HCT116 (cell line): ENCODE results near the gene FGF3. TPM values are rescaled to one million over a fixed set of nuclear protein-coding genes. Genes with fewer than 3 reads are reported as not detected.

Source experiments
- ATAC-seq: fragments of 200-7000 bp; cut with Tn5 transposase; 2 replicates; pipeline ENCODE4 v1.9.1; 2020; ENCODE audit warnings: mild to moderate bottlenecking, moderate library complexity
- BruUV-seq: library from RNA; stranded (reverse); fragments of 400-500 nt; replicated peaks from 2 replicates; lab custom pipeline; 2021; lab: Mats Ljungman, UMichigan
- CTCF ChIA-PET: fragments of 300-600 bp; sonication (Branson Sonifier 250); formaldehyde crosslinking; loops from one replicate; lab custom pipeline; 2021; ENCODE audit warnings: antibody characterized with exemption; lab: Charles Lee
- POLR2A ChIA-PET: fragments of 300-600, 350-600 bp; sonication (Branson Sonifier 250); formaldehyde crosslinking; loops from one replicate; lab custom pipeline; 2021; ENCODE audit warnings: antibody characterized with exemption; lab: Charles Lee
- RAD21 ChIA-PET, 2 experiments: fragments of 300-600 bp; sonication (Branson Sonifier 250); formaldehyde crosslinking; loops; one replicate each; lab custom pipeline; 2023; ENCODE audit warnings: low total read pairs in 2 of 2; ENCODE audit not compliant: uncharacterized antibody in 2 of 2, unreplicated experiment in 2 of 2, low non-redundant PET in 1 of 2; lab: Charles Lee
- DNase-seq: peaks from one replicate; pipeline ENCODE4 v3.0.0-alpha.2; 2010; ENCODE audit warnings: low read depth, low spot score
- H2AFZ ChIP-seq: fragments of 200-600 bp; shearing (Covaris generic), sonication (generic); 2 replicates; pipeline ENCODE4 v1.6.1; 2017; ENCODE audit warnings: low read depth, mixed run types, mixed read lengths, antibody characterized with exemption, low read length; ENCODE audit not compliant: poor library complexity, severe bottlenecking
- H3K27ac ChIP-seq: 2 replicates; pipeline ENCODE4 v1.5.1; 2012; ENCODE audit warnings: low read depth, low read length
- H3K27me3 ChIP-seq: fragments of 200-600 bp; sonication (generic); 2 replicates; pipeline ENCODE4 v1.6.1; 2016; ENCODE audit warnings: mixed run types, low read length, mixed read lengths; ENCODE audit not compliant: insufficient read depth
- H3K36me3 ChIP-seq, 2 experiments: fragments of 200-500 bp in 1 of 2; fragments of 200-600 bp in 1 of 2; sonication (Bioruptor generic) in 1 of 2; sonication (generic) in 1 of 2; 2 replicates each; pipeline versions ENCODE4 v1.5.1 to v1.6.1; 2014 to 2016; ENCODE audit warnings: low read length in 2 of 2, inconsistent platforms in 1 of 2, mixed read lengths in 1 of 2, mixed run types in 1 of 2; ENCODE audit not compliant: insufficient read depth in 2 of 2, control insufficient read depth in 1 of 2
- H3K4me1 ChIP-seq, 2 experiments: fragments of 200-600 bp in 1 of 2; sonication (generic) in 1 of 2; 2 replicates each; pipeline versions ENCODE4 v1.5.1 to v1.6.1; 2012 to 2017; ENCODE audit warnings: low read length in 2 of 2, inconsistent platforms in 1 of 2, mild to moderate bottlenecking in 1 of 2, mixed read lengths in 1 of 2, mixed run types in 1 of 2, moderate library complexity in 1 of 2; ENCODE audit not compliant: insufficient read depth in 2 of 2, control insufficient read depth in 1 of 2
- H3K4me2 ChIP-seq: fragments of 200-600 bp; sonication (generic); 2 replicates; pipeline ENCODE4 v1.6.1; 2017; ENCODE audit warnings: mixed run types, low read length, mixed read lengths
- H3K4me3 ChIP-seq, 2 experiments: fragments of 200-600 bp in 1 of 2; sonication (generic) in 1 of 2; replicated peaks in 1 of 2; 2 replicates each; pipeline ENCODE4 v1.5.1; 2011 to 2016; ENCODE audit warnings: low read length in 2 of 2, control low read depth in 1 of 2, low read depth in 1 of 2, mild to moderate bottlenecking in 1 of 2, mixed read lengths in 1 of 2, mixed run types in 1 of 2
- H3K79me2 ChIP-seq: fragments of 200-600 bp; sonication (generic); 2 replicates; pipeline ENCODE4 v1.6.1; 2017; ENCODE audit warnings: mild to moderate bottlenecking, mixed run types, low read length, moderate library complexity, mixed read lengths; ENCODE audit not compliant: insufficient read depth
- H3K9ac ChIP-seq: fragments of 200-600 bp; sonication (generic); 2 replicates; pipeline ENCODE4 v1.6.1; 2016; ENCODE audit warnings: low read length, mixed read lengths
- H3K9me2 ChIP-seq: fragments of 200-600 bp; sonication (generic), shearing (Covaris generic); 2 replicates; pipeline ENCODE4 v1.6.1; 2017; ENCODE audit warnings: mixed run types, mild to moderate bottlenecking, moderate library complexity; ENCODE audit not compliant: insufficient read depth
- H3K9me3 ChIP-seq, 2 experiments: fragments of 200-500 bp in 1 of 2; fragments of 200-600 bp in 1 of 2; sonication (Bioruptor generic) in 1 of 2; sonication (generic) in 1 of 2; 2 replicates each; pipeline ENCODE4 v1.6.1; 2014 to 2017; ENCODE audit warnings: low read length in 2 of 2, mixed read lengths in 2 of 2, inconsistent platforms in 1 of 2, low read depth in 1 of 2, mild to moderate bottlenecking in 1 of 2, mixed run types in 1 of 2, moderate library complexity in 1 of 2; ENCODE audit not compliant: control insufficient read depth in 1 of 2, insufficient read depth in 1 of 2
- H4K20me1 ChIP-seq: fragments of 200-600 bp; sonication (generic), shearing (Covaris generic); 2 replicates; pipeline ENCODE4 v1.6.1; 2017; ENCODE audit warnings: mixed run types, mild to moderate bottlenecking, moderate library complexity; ENCODE audit not compliant: insufficient read depth
- ATF3 ChIP-seq: IDR thresholded peaks from 2 replicates; pipeline ENCODE4 v1.6.1; 2012
- CEBPB ChIP-seq: IDR thresholded peaks from 2 replicates; pipeline ENCODE4 v1.6.1; 2012; ENCODE audit warnings: low read depth
- CTCF ChIP-seq, 3 experiments: fragments of 200-600 bp in 1 of 3; sonication (generic) in 1 of 3; IDR thresholded peaks in 2 of 3; conservative IDR thresholded peaks in 1 of 3; 2 replicates each; pipeline ENCODE4 v1.5.1; 2012 to 2017; ENCODE audit warnings: low read depth in 2 of 3, low read length in 2 of 3, antibody characterized with exemption in 1 of 3, borderline replicate concordance in 1 of 3, control low read depth in 1 of 3, mild to moderate bottlenecking in 1 of 3, mixed read lengths in 1 of 3, mixed run types in 1 of 3, moderate library complexity in 1 of 3; ENCODE audit not compliant: insufficient read depth in 1 of 3
- ELF1 ChIP-seq: IDR thresholded peaks from 2 replicates; pipeline ENCODE4 v1.6.1; 2012; ENCODE audit warnings: low read depth, borderline replicate concordance
- POLR2A ChIP-seq: IDR thresholded peaks from 2 replicates; pipeline ENCODE4 v1.7.0; 2011; ENCODE audit warnings: borderline replicate concordance; ENCODE audit not compliant: insufficient read depth, insufficient read length; ENCODE audit errors: extremely low read depth
- POLR2AphosphoS5 ChIP-seq: IDR thresholded peaks from 2 replicates; pipeline ENCODE4 v1.6.1; 2011; ENCODE audit warnings: mild to moderate bottlenecking, low read depth, low read length, moderate library complexity
- RAD21 ChIP-seq: IDR thresholded peaks from 2 replicates; pipeline ENCODE4 v1.6.1; 2012; ENCODE audit warnings: low read depth, mild to moderate bottlenecking
- REST ChIP-seq: IDR thresholded peaks from 2 replicates; pipeline ENCODE4 v1.6.1; 2012; ENCODE audit warnings: low read depth
- YY1 ChIP-seq: IDR thresholded peaks from 2 replicates; pipeline ENCODE4 v1.6.1; 2011; ENCODE audit warnings: low read length, low read depth, moderate library complexity, mild to moderate bottlenecking; ENCODE audit not compliant: insufficient replicate concordance; ENCODE audit errors: extremely low read depth
- intact Hi-C: fragments of 100-400 bp; cut with micrococcal nuclease; formaldehyde crosslinking; loops from 2 replicates; pipeline ENCODE4 v1.10.0; 2022
- total RNA-seq: library from RNA; stranded (reverse); gene quantifications from one replicate; pipeline ENCODE4 v1.2.1, GENCODE V29; 2021; ENCODE audit not compliant: unreplicated experiment

The FGF3 gene
- total RNA-seq, 1 experiment from 2014 or later: not detected

GRCh38 chr11:69802590-69802989 lies 16.6 kb downstream of the FGF3 start (continued):
- TF ChIP-seq REST (no peak), ATF3 (no peak), YY1 (no peak), POLR2A (no peak), POLR2AphosphoS5 (no peak), CEBPB (no peak)

GRCh38 chr11:69801513-69802335 lies 17.5 kb downstream of the FGF3 start:
- intact Hi-C loops: loop anchor here (1.0 to 5.0 kb wide), 2 partner anchors 84 to 115 kb away; no protein-coding TSS in a partner anchor
- ATAC-seq (peak; percentile 64), DNase-seq (peak; percentile 64)
- Histone ChIP-seq H3K27me3 (no peaks in the 10 kb centered on the region), H3K9me2 (no peaks in the 10 kb centered on the region), H3K27ac (no peak overlapping the region), H3K4me2 (peak overlapping the region; percentile 34), H3K9me3 (no peaks in the 10 kb centered on the region), H2AFZ (peak overlapping the region; percentile 46), H3K9ac (no peak overlapping the region), H3K79me2 (no peaks in the 10 kb centered on the region), H4K20me1 (no peaks in the 10 kb centered on the region), H3K4me1 (peaks cover 2 to 27% of the 10 kb centered on the region in 2 experiments; a peak in 3 of 4 replicates), H3K36me3 (no peaks in the 10 kb centered on the region), H3K4me3 (no peak overlapping the region)
- TF ChIP-seq YY1 (no peak), CTCF (IDR thresholded peaks at IDR 0.05 in 2 of 3, conservative IDR thresholded peaks at IDR 0.05 in 1 of 3; ENCODE audit: borderline replicate concordance in 1 of 3, insufficient read depth in 1 of 3, low read depth in 2 of 3, low read length in 2 of 3) (peak; percentile 68 to 98 (median 97)), RAD21 (peak; percentile 70), ELF1 (no peak)
- RAD21 ChIA-PET: interaction anchor here in 1 of 2 experiments (1.0 kb wide), 1 partner anchor 85 kb away, joined by 3 read pairs; no protein-coding TSS in a partner anchor
- CTCF ChIA-PET: interaction anchor here (0.6 to 1.8 kb wide), 8 partner anchors 9 to 106 kb away, joined by 3 to 8 read pairs (median 3); no protein-coding TSS in a partner anchor
- POLR2A ChIA-PET: no interaction called here
- BruUV-seq: no TSS peak
